ENCODE data around the gene CALHM2. TPM values are rescaled to one million over a fixed set of nuclear protein-coding genes. Genes with fewer than 3 reads are reported as not detected.

Gene CALHM2
- total and polyA plus RNA-seq, 2 donors (not counting 1 experiment from before 2014, with no cell fraction given), result 16.3 to 42.8 TPM

DNA sequence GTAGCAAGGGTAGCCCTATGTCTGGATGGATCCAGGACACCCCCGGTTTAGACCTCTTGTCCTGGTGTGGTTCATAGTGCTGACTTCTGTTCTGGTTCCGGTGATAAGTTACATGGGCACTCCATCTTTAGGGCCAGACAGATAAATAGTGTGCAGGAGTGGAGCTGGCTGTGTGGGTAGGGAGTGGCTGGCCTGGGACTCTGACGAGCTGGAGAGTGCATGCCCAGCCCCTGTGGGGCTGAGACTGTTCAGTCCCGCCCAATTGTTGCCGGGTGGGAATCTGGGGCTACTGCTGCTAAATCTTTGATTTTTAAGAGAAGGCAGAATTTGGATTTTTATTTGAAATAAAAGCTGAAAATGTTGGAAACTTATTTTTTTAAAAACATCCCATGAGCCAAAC, 28.4 kb downstream of the CALHM2 start:
- 91% methylated on average over 2 of the region's 5 CpGs for WGBS (ENCODE audit: insufficient coverage)
- H3K36me3 ChIP-seq (replicated peaks in 1 of 2; ENCODE audit: control extremely low read depth in 1 of 2, control insufficient read depth in 1 of 2, extremely low read depth in 1 of 2, insufficient read depth in 2 of 2, low read length in 1 of 2), result peaks cover 6 to 76% of the 10 kb centered on the region in 2 experiments
- H3K79me2 ChIP-seq (ENCODE audit: control insufficient read depth, insufficient read depth, low read length), result no peaks in the 10 kb centered on the region
- intact Hi-C loops (cut with micrococcal nuclease), result no loop called here
- ATAC-seq (ENCODE audit: low read depth), result no peak
- H3K27ac ChIP-seq (ENCODE audit: low read length in 2 of 2), result no peak overlapping the region
- DNase-seq, result no peak
- H3K27me3 Mint-ChIP-seq, result no peaks in the 10 kb centered on the region
- H3K9me3 ChIP-seq (ENCODE audit: control extremely low read depth in 1 of 3, control insufficient read depth in 2 of 3, insufficient read depth in 1 of 3, low read length in 2 of 3), result no peaks in the 10 kb centered on the region
- no peaks in the 10 kb centered on the region for H3K9me3 Mint-ChIP-seq (ENCODE audit: insufficient read depth)
- no peak overlapping the region for H3K9ac ChIP-seq (ENCODE audit: low read length)
- no peak overlapping the region for H3K4me2 ChIP-seq (replicated peaks; ENCODE audit: low read depth, low read length, poor library complexity, severe bottlenecking)
- H3K4me1 ChIP-seq (ENCODE audit: control insufficient read depth in 2 of 2, insufficient read depth in 2 of 2, low read length in 2 of 2), result no peaks in the 10 kb centered on the region
- ChIA-PET POLR2A (no interaction called here), CTCF (interaction anchor here (0.7 to 5.0 kb wide), 2 partner anchors 57 to 61 kb away, joined by 3 to 34 read pairs; no protein-coding TSS in a partner anchor)
- H3K27ac Mint-ChIP-seq, result no peak overlapping the region
- TF ChIP-seq, protein P1, sequence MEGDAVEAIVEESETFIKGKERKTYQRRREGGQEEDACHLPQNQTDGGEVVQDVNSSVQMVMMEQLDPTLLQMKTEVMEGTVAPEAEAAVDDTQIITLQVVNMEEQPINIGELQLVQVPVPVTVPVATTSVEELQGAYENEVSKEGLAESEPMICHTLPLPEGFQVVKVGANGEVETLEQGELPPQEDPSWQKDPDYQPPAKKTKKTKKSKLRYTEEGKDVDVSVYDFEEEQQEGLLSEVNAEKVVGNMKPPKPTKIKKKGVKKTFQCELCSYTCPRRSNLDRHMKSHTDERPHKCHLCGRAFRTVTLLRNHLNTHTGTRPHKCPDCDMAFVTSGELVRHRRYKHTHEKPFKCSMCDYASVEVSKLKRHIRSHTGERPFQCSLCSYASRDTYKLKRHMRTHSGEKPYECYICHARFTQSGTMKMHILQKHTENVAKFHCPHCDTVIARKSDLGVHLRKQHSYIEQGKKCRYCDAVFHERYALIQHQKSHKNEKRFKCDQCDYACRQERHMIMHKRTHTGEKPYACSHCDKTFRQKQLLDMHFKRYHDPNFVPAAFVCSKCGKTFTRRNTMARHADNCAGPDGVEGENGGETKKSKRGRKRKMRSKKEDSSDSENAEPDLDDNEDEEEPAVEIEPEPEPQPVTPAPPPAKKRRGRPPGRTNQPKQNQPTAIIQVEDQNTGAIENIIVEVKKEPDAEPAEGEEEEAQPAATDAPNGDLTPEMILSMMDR (IDR thresholded peaks at IDR 0.05), result no peak
- no peak for TF ChIP-seq EZH2 (IDR thresholded peaks at IDR 0.05; ENCODE audit: borderline replicate concordance, insufficient read depth, low read depth, low read length, poor library complexity, severe bottlenecking)
- no peak overlapping the region for H3K4me3 Mint-ChIP-seq
- no peaks in the 10 kb centered on the region for H3K4me1 Mint-ChIP-seq
- no peak overlapping the region for H2AFZ ChIP-seq (ENCODE audit: insufficient read depth, low read depth, low read length, poor library complexity, severe bottlenecking)
- no peak overlapping the region for H3K4me3 ChIP-seq (ENCODE audit: control extremely low read depth in 1 of 5, extremely low read depth in 1 of 5, insufficient read depth in 1 of 5, low read depth in 2 of 5, low read length in 4 of 5)
- H3K27me3 ChIP-seq (replicated peaks in 1 of 4; ENCODE audit: control extremely low read depth in 1 of 4, control insufficient read depth in 3 of 4, insufficient read depth in 4 of 4, low read length in 3 of 4), result no peaks in the 10 kb centered on the region
- H4K20me1 ChIP-seq (ENCODE audit: control insufficient read depth, insufficient read depth, low read length, poor library complexity, severe bottlenecking), result no peaks in the 10 kb centered on the region

DNA sequence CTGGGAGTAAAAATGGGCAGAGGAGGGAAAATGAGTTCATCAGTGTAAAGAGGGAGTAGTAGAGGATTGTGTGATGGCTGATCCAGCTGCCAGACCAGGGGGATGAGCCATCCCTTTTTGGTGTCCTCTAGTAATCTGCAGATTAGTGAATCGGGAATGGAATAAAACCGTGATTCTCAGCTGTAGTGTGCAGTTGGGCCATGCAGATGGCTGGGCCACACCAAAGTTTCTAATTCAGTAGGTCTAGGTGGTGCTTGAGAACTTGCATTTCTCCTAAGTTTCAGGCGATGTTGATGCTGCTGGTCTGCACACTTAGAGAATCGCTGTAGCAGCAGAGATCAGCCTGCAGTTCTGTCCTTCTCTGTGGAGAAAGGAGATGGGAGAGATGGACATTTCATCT, 33.1 kb downstream of the CALHM2 start:
- Histone ChIP-seq H3K27ac (ENCODE audit: low read length in 2 of 2) (no peak overlapping the region), H3K9ac (ENCODE audit: low read length) (no peak overlapping the region), H3K9me3 (ENCODE audit: control extremely low read depth in 1 of 3, control insufficient read depth in 2 of 3, insufficient read depth in 1 of 3, low read length in 2 of 3) (no peaks in the 10 kb centered on the region), H4K20me1 (ENCODE audit: control insufficient read depth, insufficient read depth, low read length, poor library complexity, severe bottlenecking) (no peaks in the 10 kb centered on the region), H3K36me3 (replicated peaks in 1 of 2; ENCODE audit: control extremely low read depth in 1 of 2, control insufficient read depth in 1 of 2, extremely low read depth in 1 of 2, insufficient read depth in 2 of 2, low read length in 1 of 2) (peaks cover 6 to 92% of the 10 kb centered on the region in 2 experiments), H3K4me2 (replicated peaks; ENCODE audit: low read depth, low read length, poor library complexity, severe bottlenecking) (no peak overlapping the region), H3K4me3 (ENCODE audit: control extremely low read depth in 1 of 5, extremely low read depth in 1 of 5, insufficient read depth in 1 of 5, low read depth in 2 of 5, low read length in 4 of 5) (no peak overlapping the region), H3K4me1 (ENCODE audit: control insufficient read depth in 2 of 2, insufficient read depth in 2 of 2, low read length in 2 of 2) (no peaks in the 10 kb centered on the region), H2AFZ (ENCODE audit: insufficient read depth, low read depth, low read length, poor library complexity, severe bottlenecking) (no peak overlapping the region), H3K79me2 (ENCODE audit: control insufficient read depth, insufficient read depth, low read length) (peaks cover 3% of the 10 kb centered on the region), H3K27me3 (replicated peaks in 1 of 4; ENCODE audit: control extremely low read depth in 1 of 4, control insufficient read depth in 3 of 4, insufficient read depth in 4 of 4, low read length in 3 of 4) (no peaks in the 10 kb centered on the region)
- Mint-ChIP-seq H3K27me3 (no peaks in the 10 kb centered on the region), H3K27ac (no peak overlapping the region), H3K4me3 (no peak overlapping the region), H3K9me3 (ENCODE audit: insufficient read depth) (no peaks in the 10 kb centered on the region), H3K4me1 (no peaks in the 10 kb centered on the region)
- no peak for TF ChIP-seq EZH2 (IDR thresholded peaks at IDR 0.05; ENCODE audit: borderline replicate concordance, insufficient read depth, low read depth, low read length, poor library complexity, severe bottlenecking)
- TF ChIP-seq, protein P1 (IDR thresholded peaks at IDR 0.05), result no peak
- no peak for ATAC-seq (ENCODE audit: low read depth)
- CTCF ChIA-PET, result interaction anchor here (0.6 to 10.5 kb wide), 4 partner anchors 12 to 69 kb away, joined by 4 to 345 read pairs (median 94); partner anchors contain the start of genes CALHM2, CALHM3 and NEURL1
- POLR2A ChIA-PET, result no interaction called here
- 100% methylated on average over 4 of the region's 4 CpGs for WGBS (ENCODE audit: insufficient coverage)
- no peak for DNase-seq
- intact Hi-C loops (cut with micrococcal nuclease), result no loop called here

All from B cell (primary cell).